ENCODE measurements around the gene RCSD1. TPM values are rescaled to one million over a fixed set of nuclear protein-coding genes. Genes with fewer than 3 reads are reported as not detected.
A peak's percentile ranks its signal among the peaks of the same experiment; 100 is the strongest.

The RCSD1 gene
- total RNA-seq, 2 experiments from 2014 or later = 42.3 to 44.6 TPM

DNA sequence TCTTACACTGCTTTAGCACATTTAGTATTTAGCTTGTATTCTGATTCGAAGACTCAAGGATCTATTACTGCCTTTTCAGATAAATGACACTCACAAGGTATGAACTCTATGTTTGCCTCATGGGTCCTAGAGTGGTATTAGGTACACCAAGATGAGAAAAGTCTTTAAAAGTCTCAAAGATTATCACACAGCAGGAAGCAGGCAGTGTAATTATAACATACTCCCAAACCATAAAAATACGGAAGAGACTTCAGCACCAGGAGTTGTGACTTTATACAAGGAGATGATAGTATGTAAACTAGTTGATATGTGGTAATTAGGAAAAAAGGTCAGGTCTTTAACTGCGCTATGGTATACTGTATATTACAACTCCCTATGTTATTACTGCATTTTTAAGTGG lies 11.2 kb upstream of the RCSD1 start:
- Histone ChIP-seq H3K9me3 (ENCODE audit: control insufficient read depth in 1 of 2, insufficient read depth in 1 of 2, low read length in 2 of 2) (no peaks in the 10 kb centered on the region), H3K4me1 (ENCODE audit: insufficient read depth, low read length) (peaks cover 57% of the 10 kb centered on the region), H3K27ac (ENCODE audit: low read depth in 1 of 2, low read length in 2 of 2) (no peak overlapping the region), H3K4me3 (ENCODE audit: low read length) (no peak overlapping the region), H3K27me3 (ENCODE audit: control insufficient read depth in 1 of 2, insufficient read depth in 2 of 2, low read length in 2 of 2) (no peaks in the 10 kb centered on the region), H3K36me3 (ENCODE audit: insufficient read depth, low read length) (no peaks in the 10 kb centered on the region)
- TF ChIP-seq, protein P1, sequence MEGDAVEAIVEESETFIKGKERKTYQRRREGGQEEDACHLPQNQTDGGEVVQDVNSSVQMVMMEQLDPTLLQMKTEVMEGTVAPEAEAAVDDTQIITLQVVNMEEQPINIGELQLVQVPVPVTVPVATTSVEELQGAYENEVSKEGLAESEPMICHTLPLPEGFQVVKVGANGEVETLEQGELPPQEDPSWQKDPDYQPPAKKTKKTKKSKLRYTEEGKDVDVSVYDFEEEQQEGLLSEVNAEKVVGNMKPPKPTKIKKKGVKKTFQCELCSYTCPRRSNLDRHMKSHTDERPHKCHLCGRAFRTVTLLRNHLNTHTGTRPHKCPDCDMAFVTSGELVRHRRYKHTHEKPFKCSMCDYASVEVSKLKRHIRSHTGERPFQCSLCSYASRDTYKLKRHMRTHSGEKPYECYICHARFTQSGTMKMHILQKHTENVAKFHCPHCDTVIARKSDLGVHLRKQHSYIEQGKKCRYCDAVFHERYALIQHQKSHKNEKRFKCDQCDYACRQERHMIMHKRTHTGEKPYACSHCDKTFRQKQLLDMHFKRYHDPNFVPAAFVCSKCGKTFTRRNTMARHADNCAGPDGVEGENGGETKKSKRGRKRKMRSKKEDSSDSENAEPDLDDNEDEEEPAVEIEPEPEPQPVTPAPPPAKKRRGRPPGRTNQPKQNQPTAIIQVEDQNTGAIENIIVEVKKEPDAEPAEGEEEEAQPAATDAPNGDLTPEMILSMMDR (IDR thresholded peaks at IDR 0.05) = no peak
- CTCF ChIA-PET = no interaction called here
- H3K4me1 Mint-ChIP-seq (ENCODE audit: low read depth) = peaks cover 68% of the 10 kb centered on the region
- no peaks in the 10 kb centered on the region for H3K27me3 Mint-ChIP-seq
- H3K9me3 Mint-ChIP-seq = no peaks in the 10 kb centered on the region
- peak overlapping the region; percentile 62 for H3K27ac Mint-ChIP-seq
- DNase-seq (no peak), ATAC-seq (ENCODE audit: poor library complexity) (no peak)
- intact Hi-C loops (cut with DNase I, micrococcal nuclease) = no loop called here
- H3K4me3 Mint-ChIP-seq = peak overlapping the region; percentile 49
- POLR2A ChIA-PET = interaction anchor here (1.8 to 6.1 kb wide), 4 partner anchors 12 to 96 kb away, joined by 5 to 104 read pairs (median 19); partner anchors contain the start of gene RCSD1
- no peaks in the 10 kb centered on the region for H3K36me3 Mint-ChIP-seq (ENCODE audit: low read depth)

DNA sequence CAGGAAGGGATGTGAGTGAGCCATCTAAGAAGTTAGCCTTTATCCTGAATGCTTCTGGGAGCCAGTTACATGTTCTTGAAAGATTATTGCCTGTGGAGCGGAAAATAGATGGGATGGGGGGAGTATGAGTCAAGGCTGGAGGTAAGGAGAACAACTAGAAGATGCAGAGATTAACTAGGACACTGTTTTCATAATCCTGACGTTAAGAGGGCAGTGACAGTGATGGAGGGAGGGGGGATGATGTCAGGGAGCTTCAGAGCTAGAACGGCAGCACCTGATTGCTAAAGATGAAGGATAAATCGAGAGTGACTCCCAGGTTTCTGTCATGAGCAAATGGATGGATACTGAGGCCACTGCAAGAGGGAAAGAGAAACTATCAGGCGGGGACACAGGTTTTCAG lies 10.0 kb upstream of the RCSD1 start:
- Histone ChIP-seq H3K27me3 (ENCODE audit: control insufficient read depth in 1 of 2, insufficient read depth in 2 of 2, low read length in 2 of 2) (no peaks in the 10 kb centered on the region), H3K36me3 (ENCODE audit: insufficient read depth, low read length) (no peaks in the 10 kb centered on the region), H3K9me3 (ENCODE audit: control insufficient read depth in 1 of 2, insufficient read depth in 1 of 2, low read length in 2 of 2) (peaks cover 3% of the 10 kb centered on the region in 2 experiments), H3K4me1 (ENCODE audit: insufficient read depth, low read length) (peaks cover 57% of the 10 kb centered on the region), H3K27ac (ENCODE audit: low read depth in 1 of 2, low read length in 2 of 2) (no peak overlapping the region), H3K4me3 (ENCODE audit: low read length) (no peak overlapping the region)
- TF ChIP-seq, protein P1 (IDR thresholded peaks at IDR 0.05) = no peak
- DNase-seq = no peak
- no peak for ATAC-seq (ENCODE audit: poor library complexity)
- CTCF ChIA-PET = no interaction called here
- Mint-ChIP-seq H3K27ac (peak overlapping the region; percentile 2), H3K27me3 (no peaks in the 10 kb centered on the region), H3K36me3 (ENCODE audit: low read depth) (no peaks in the 10 kb centered on the region), H3K4me1 (ENCODE audit: low read depth) (peaks cover 75% of the 10 kb centered on the region), H3K9me3 (peaks cover 2% of the 10 kb centered on the region), H3K4me3 (no peak overlapping the region)
- intact Hi-C loops (cut with DNase I, micrococcal nuclease) = no loop called here
- POLR2A ChIA-PET = no interaction called here

DNA sequence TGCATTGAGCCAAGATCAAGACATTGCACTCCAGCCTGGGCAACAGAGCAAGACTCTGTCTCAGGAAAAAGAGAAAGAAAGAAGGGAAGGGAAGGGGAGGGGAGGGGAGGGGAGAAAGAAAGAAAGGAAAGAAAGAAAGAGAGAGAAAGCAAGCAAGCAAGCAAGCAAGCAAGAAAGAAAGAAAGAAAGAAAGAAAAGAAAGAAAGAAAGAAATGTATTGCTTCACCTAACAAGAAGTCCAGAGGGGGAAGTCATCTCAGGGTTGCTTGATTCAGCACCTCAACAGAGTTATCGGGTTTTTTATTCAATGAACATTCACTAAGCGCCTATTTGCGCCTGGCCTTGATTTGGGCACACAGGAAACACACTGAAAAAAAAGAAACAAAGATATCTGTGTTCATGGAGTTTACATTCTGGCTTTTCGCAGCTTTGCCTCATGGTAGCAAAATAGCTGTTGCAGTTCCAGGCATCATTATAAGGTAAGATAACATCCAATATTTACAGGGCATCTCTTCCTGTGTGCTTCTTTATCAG lies 8.2 kb upstream of the RCSD1 start:
- ATAC-seq (ENCODE audit: poor library complexity) = no peak
- Histone ChIP-seq H3K36me3 (ENCODE audit: insufficient read depth, low read length) (no peaks in the 10 kb centered on the region), H3K27ac (ENCODE audit: low read depth in 1 of 2, low read length in 2 of 2) (peak overlapping the region in 1 of 2 donors; percentile 9), H3K27me3 (ENCODE audit: control insufficient read depth in 1 of 2, insufficient read depth in 2 of 2, low read length in 2 of 2) (no peaks in the 10 kb centered on the region), H3K4me3 (ENCODE audit: low read length) (no peak overlapping the region), H3K9me3 (ENCODE audit: control insufficient read depth in 1 of 2, insufficient read depth in 1 of 2, low read length in 2 of 2) (peaks cover 4 to 10% of the 10 kb centered on the region in 2 experiments), H3K4me1 (ENCODE audit: insufficient read depth, low read length) (peaks cover 51% of the 10 kb centered on the region)
- no peak overlapping the region for H3K4me3 Mint-ChIP-seq
- DNase-seq = peak in 1 of 14 experiments; percentile 63
- H3K27me3 Mint-ChIP-seq = no peaks in the 10 kb centered on the region
- no peaks in the 10 kb centered on the region for H3K36me3 Mint-ChIP-seq (ENCODE audit: low read depth)
- intact Hi-C loops (cut with DNase I, micrococcal nuclease) = no loop called here
- ChIA-PET CTCF (interaction anchor here (1.0 to 1.9 kb wide), 2 partner anchors 16 to 22 kb away, joined by 3 to 7 read pairs; no protein-coding TSS in a partner anchor), POLR2A (interaction anchor here (1.0 kb wide), 1 partner anchor 10 kb away, joined by 5 read pairs; no protein-coding TSS in a partner anchor)
- H3K9me3 Mint-ChIP-seq = peaks cover 9% of the 10 kb centered on the region
- TF ChIP-seq, protein P1 (IDR thresholded peaks at IDR 0.05) = no peak
- peak overlapping the region; percentile 60 for H3K27ac Mint-ChIP-seq
- H3K4me1 Mint-ChIP-seq (ENCODE audit: low read depth) = peaks cover 80% of the 10 kb centered on the region

Measured in CD4-positive, alpha-beta T cell (primary cell).